GM23248 (cell line): ENCODE results near the gene MMAA. TPM values are rescaled to one million over a fixed set of nuclear protein-coding genes. Genes with fewer than 3 reads are reported as not detected.
"Not testable (repeated sequence)": the region's sequence is repeated elsewhere in the genome, so short reads cannot be mapped to it uniquely, and the experiment has no call there.

Experiments used
- DNase-seq: peaks from one replicate; pipeline ENCODE4 v3.0.0-alpha.2; 2015
- H2AFZ ChIP-seq: fragments of 200-600 bp; sonication (generic); 2 replicates; pipeline ENCODE4 v1.6.1; 2016; ENCODE audit warnings: antibody characterized with exemption
- H3F3A ChIP-seq: fragments of 200-600 bp; sonication (generic); 2 replicates; pipeline ENCODE4 v1.6.1; 2016; ENCODE audit warnings: mild to moderate bottlenecking, antibody characterized with exemption, mixed run types; ENCODE audit not compliant: insufficient read depth
- H3K27ac ChIP-seq: fragments of 200-600 bp; sonication (generic); 2 replicates; pipeline ENCODE4 v1.5.1; 2016; ENCODE audit warnings: mild to moderate bottlenecking
- H3K27me3 ChIP-seq: fragments of 200-600 bp; sonication (generic); replicated peaks from 2 replicates; pipeline ENCODE4 v1.6.1; 2016; ENCODE audit warnings: mild to moderate bottlenecking; ENCODE audit not compliant: insufficient read depth
- H3K36me3 ChIP-seq: fragments of 200-600 bp; sonication (generic); 2 replicates; pipeline ENCODE4 v1.6.1; 2016; ENCODE audit warnings: low read depth, mild to moderate bottlenecking
- H3K4me1 ChIP-seq: fragments of 200-600 bp; sonication (generic); 2 replicates; pipeline ENCODE4 v1.6.1; 2016; ENCODE audit warnings: mild to moderate bottlenecking; ENCODE audit not compliant: insufficient read depth
- H3K4me2 ChIP-seq: fragments of 200-600 bp; sonication (generic); one replicate; pipeline ENCODE4 v1.6.1; 2016; ENCODE audit warnings: mild to moderate bottlenecking; ENCODE audit not compliant: unreplicated experiment
- H3K4me3 ChIP-seq: fragments of 200-600 bp; sonication (generic); 2 replicates; pipeline ENCODE4 v1.5.1; 2016; ENCODE audit warnings: mild to moderate bottlenecking
- H3K79me2 ChIP-seq: fragments of 200-600 bp; sonication (generic); 2 replicates; pipeline ENCODE4 v1.6.1; 2016; ENCODE audit warnings: mild to moderate bottlenecking; ENCODE audit not compliant: insufficient read depth
- H3K9ac ChIP-seq: fragments of 200-600 bp; sonication (generic); 2 replicates; pipeline ENCODE4 v1.6.1; 2016; ENCODE audit warnings: mild to moderate bottlenecking
- H3K9me2 ChIP-seq: fragments of 200-600 bp; sonication (generic); 2 replicates; pipeline ENCODE4 v1.6.1; 2016; ENCODE audit warnings: mixed run types, mild to moderate bottlenecking, moderate library complexity; ENCODE audit not compliant: insufficient read depth
- H3K9me3 ChIP-seq: fragments of 200-600 bp; sonication (generic); one replicate; pipeline ENCODE4 v1.6.1; 2017; ENCODE audit warnings: low read depth
- H4K20me1 ChIP-seq: fragments of 200-600 bp; sonication (generic); 2 replicates; pipeline ENCODE4 v1.6.0; 2016; ENCODE audit not compliant: insufficient read depth
- EZH2 ChIP-seq: fragments of 200-600 bp; sonication (generic); IDR thresholded peaks from 2 replicates; pipeline ENCODE4 v1.6.1; 2018; ENCODE audit warnings: antibody characterized with exemption, mild to moderate bottlenecking; ENCODE audit not compliant: insufficient read depth, poor library complexity, severe bottlenecking
- EZH2phosphoT487 ChIP-seq: fragments of 200-600 bp; sonication (generic); IDR thresholded peaks from 2 replicates; pipeline ENCODE4 v1.6.1; 2018; ENCODE audit warnings: antibody characterized with exemption, moderate library complexity, mild to moderate bottlenecking, low read depth; ENCODE audit not compliant: insufficient read depth
- WGBS, 2 experiments: methylation state at CpG; one replicate each; pipeline ENCODE4 v1.1.6; 2015 to 2017; ENCODE audit warnings: low lambda C conversion rate in 2 of 2, low coverage in 1 of 2; ENCODE audit errors: missing lambda C conversion rate in 2 of 2; 5-methylcytosine and 5-hydroxymethylcytosine counted together
- in situ Hi-C: fragments of 300-500 bp; cut with MboI; formaldehyde crosslinking; loops from 2 replicates; pipeline ENCODE4 v1.15.0; 2020
- polyA plus RNA-seq: library from polyadenylated mRNA; unstranded; fragments of >200 nt; fragmentation: Nextera tagmentation; extraction: Ambion mirVana; gene quantifications from 2 replicates; pipeline ENCODE4 v1.2.1, GENCODE V29; 2016
- total RNA-seq: library from RNA; depleted of rRNA; stranded (reverse); fragments of >200 nt; shearing (Covaris generic); gene quantifications from 2 replicates; pipeline ENCODE4 v1.2.3, GENCODE V29; 2014; rRNA removed

MMAA gene
- total RNA-seq (5.5 and 7.6 TPM in 2 replicates), polyA plus RNA-seq (9.9 and 10.1 TPM in 2 replicates)

GRCh38 chr4:145618932-145619638 lies at the start of gene MMAA:
MMAA (plus strand) TSS chr4:145619385; CDS start chr4:145639140, 19,755 bp downstream.
- in situ Hi-C loops, result no loop called here
- no peak for TF ChIP-seq EZH2phosphoT487
- TF ChIP-seq EZH2, result no peak
- no peaks in the 10 kb centered on the region for H3K27me3 ChIP-seq
- no peaks in the 10 kb centered on the region for H3K9me3 ChIP-seq
- H3K79me2 ChIP-seq, result peaks cover 47% of the 10 kb centered on the region
- peaks cover 24% of the 10 kb centered on the region for H3K4me1 ChIP-seq
- H2AFZ ChIP-seq, result peak within 1 kb of the TSS; percentile 85
- H3F3A ChIP-seq, result peaks cover 20% of the 10 kb centered on the region
- no peaks in the 10 kb centered on the region for H4K20me1 ChIP-seq
- H3K27ac ChIP-seq, result peak within 1 kb of the TSS; percentile 96
- no peaks in the 10 kb centered on the region for H3K9me2 ChIP-seq
- WGBS, 2 experiments, result 1 to 2% methylated on average over 56 to 59 of the region's 66 CpGs
- peak within 1 kb of the TSS; percentile 99 for H3K4me3 ChIP-seq
- no peaks in the 10 kb centered on the region for H3K36me3 ChIP-seq
- DNase-seq, result peak; percentile 99
- H3K9ac ChIP-seq, result peak within 1 kb of the TSS; percentile 99
- H3K4me2 ChIP-seq, result peak within 1 kb of the TSS; percentile 98

- not testable (repeated sequence) for H3K36me3 ChIP-seq, H3K9me3 ChIP-seq, DNase-seq, H3K4me1 ChIP-seq, H3K9me2 ChIP-seq, H3K4me3 ChIP-seq, H3K9ac ChIP-seq, H3K79me2 ChIP-seq, H2AFZ ChIP-seq, H4K20me1 ChIP-seq, H3K27ac ChIP-seq, H3F3A ChIP-seq, H3K4me2 ChIP-seq, H3K27me3 ChIP-seq
- WGBS, 2 experiments, result 51 to 52% methylated on average over 7 of the region's 7 CpGs
- in situ Hi-C loops, result loop anchor here (25.0 kb wide), 1 partner anchor 337 kb away; no protein-coding TSS in a partner anchor
Measured at GRCh38 chr4:145574546-145574945, 44.6 kb upstream of the MMAA start.

GRCh38 chr4:145580906-145581305 lies 38.3 kb upstream of the MMAA start:
- WGBS, 2 experiments, result 55 to 66% methylated on average over 3 of the region's 3 CpGs
- in situ Hi-C loops, result loop anchor here (25.0 kb wide), 1 partner anchor 1394 kb away; no protein-coding TSS in a partner anchor
- TF ChIP-seq EZH2 (no peak), EZH2phosphoT487 (no peak)

GRCh38 chr4:145583191-145584055 lies 35.8 kb upstream of the MMAA start:
- Histone ChIP-seq H3K4me3 (no peak overlapping the region), H3K4me2 (no peak overlapping the region), H2AFZ (no peak overlapping the region), H3K9me3 (no peaks in the 10 kb centered on the region), H4K20me1 (no peaks in the 10 kb centered on the region), H3K36me3 (no peaks in the 10 kb centered on the region), H3K9ac (no peak overlapping the region), H3K9me2 (no peaks in the 10 kb centered on the region), H3F3A (no peaks in the 10 kb centered on the region), H3K27me3 (peaks cover 5% of the 10 kb centered on the region; the same call in 1 of the 2 replicates), H3K79me2 (no peaks in the 10 kb centered on the region), H3K27ac (no peak overlapping the region), H3K4me1 (no peaks in the 10 kb centered on the region)
- DNase-seq, result peak; percentile 28
- no peak for TF ChIP-seq EZH2phosphoT487
- no peak for TF ChIP-seq EZH2
- 63 to 65% methylated on average over 6 of the region's 6 CpGs for WGBS, 2 experiments
- in situ Hi-C loops, result loop anchor here (25.0 kb wide), 1 partner anchor 1396 kb away; no protein-coding TSS in a partner anchor

More at GRCh38 chr4:145580906-145581305, 38.3 kb upstream of the MMAA start:
- Histone ChIP-seq H3F3A (no peaks in the 10 kb centered on the region), H3K27me3 (0 out of 2 replicates have a peak, but pooled peaks cover 5% of the 10 kb centered on the region), H3K4me1 (no peaks in the 10 kb centered on the region), H3K9me3 (no peaks in the 10 kb centered on the region), H2AFZ (no peak overlapping the region), H3K27ac (no peak overlapping the region), H3K4me2 (no peak overlapping the region), H3K36me3 (no peaks in the 10 kb centered on the region), H4K20me1 (no peaks in the 10 kb centered on the region), H3K9me2 (no peaks in the 10 kb centered on the region), H3K9ac (no peak overlapping the region), H3K4me3 (no peak overlapping the region), H3K79me2 (no peaks in the 10 kb centered on the region)
- DNase-seq, result peak; percentile 20
